DND-41 (cell line): ENCODE results near the gene PLA2G2D.
"Not testable (repeated sequence)": the region's sequence is repeated elsewhere in the genome, so short reads cannot be mapped to it uniquely, and the experiment has no call there.

Source experiments
- ATAC-seq: fragments of 200-7000 bp; cut with Tn5 transposase; 3 replicates; pipeline ENCODE4 v1.9.1; 2021; ENCODE audit warnings: low read depth; ENCODE audit not compliant: insufficient read depth
- DNase-seq: peaks from one replicate; pipeline ENCODE4 v3.0.0-alpha.2; 2020
- H2AFZ ChIP-seq: 2 replicates; pipeline ENCODE4 v1.6.0; 2012; ENCODE audit warnings: low read depth, low read length
- H3K27ac ChIP-seq: 2 replicates; pipeline ENCODE4 v1.5.1; 2012; ENCODE audit warnings: low read length, inconsistent platforms
- H3K27me3 ChIP-seq: fragments of 200-600 bp; sonication (generic); 2 replicates; pipeline ENCODE4 v1.6.0; 2012; ENCODE audit warnings: low read length, mild to moderate bottlenecking, inconsistent platforms; ENCODE audit not compliant: insufficient read depth, poor library complexity
- H3K36me3 ChIP-seq: 2 replicates; pipeline ENCODE4 v1.5.1; 2012; ENCODE audit warnings: low read length, inconsistent platforms; ENCODE audit not compliant: insufficient read depth
- H3K4me1 ChIP-seq: 2 replicates; pipeline ENCODE4 v1.5.1; 2012; ENCODE audit warnings: mild to moderate bottlenecking, low read length; ENCODE audit not compliant: insufficient read depth
- H3K4me2 ChIP-seq: 2 replicates; pipeline ENCODE4 v1.6.0; 2012; ENCODE audit warnings: mild to moderate bottlenecking, moderate library complexity, low read length, inconsistent platforms; ENCODE audit not compliant: insufficient read depth
- H3K4me3 ChIP-seq, 2 experiments: fragments of 200-600 bp in 1 of 2; shearing (Covaris generic) in 1 of 2; 2 replicates each; pipeline ENCODE4 v1.5.1; 2012 to 2016; ENCODE audit warnings: inconsistent platforms in 2 of 2, low read length in 2 of 2, mild to moderate bottlenecking in 2 of 2, low read depth in 1 of 2, moderate library complexity in 1 of 2
- H3K79me2 ChIP-seq: 2 replicates; pipeline ENCODE4 v1.6.0; 2012; ENCODE audit warnings: low read length, inconsistent platforms; ENCODE audit not compliant: insufficient read depth
- H3K9ac ChIP-seq: 2 replicates; pipeline ENCODE4 v1.6.0; 2012; ENCODE audit warnings: low read depth, mild to moderate bottlenecking, inconsistent platforms, low read length, moderate library complexity
- H3K9me3 ChIP-seq: 2 replicates; pipeline ENCODE4 v1.5.1; 2012; ENCODE audit warnings: low read length, moderate library complexity, mild to moderate bottlenecking, inconsistent platforms; ENCODE audit not compliant: insufficient read depth, severe bottlenecking
- H4K20me1 ChIP-seq: 2 replicates; pipeline ENCODE4 v1.6.0; 2012; ENCODE audit warnings: low read length; ENCODE audit not compliant: insufficient read depth
- EZH2 ChIP-seq: IDR thresholded peaks from 3 replicates; pipeline ENCODE4 v1.6.1; 2012; ENCODE audit warnings: borderline replicate concordance, low read depth, mild to moderate bottlenecking, moderate library complexity, low read length, inconsistent platforms; ENCODE audit not compliant: severe bottlenecking
- TF ChIP-seq, protein P1 (sequence below): IDR thresholded peaks from 2 replicates; pipeline ENCODE4 v1.5.1; 2012; ENCODE audit warnings: borderline replicate concordance, low read length, moderate library complexity, mild to moderate bottlenecking; ENCODE audit not compliant: poor library complexity, severe bottlenecking; ENCODE audit errors: extremely low read depth

The PLA2G2D gene

DNA sequence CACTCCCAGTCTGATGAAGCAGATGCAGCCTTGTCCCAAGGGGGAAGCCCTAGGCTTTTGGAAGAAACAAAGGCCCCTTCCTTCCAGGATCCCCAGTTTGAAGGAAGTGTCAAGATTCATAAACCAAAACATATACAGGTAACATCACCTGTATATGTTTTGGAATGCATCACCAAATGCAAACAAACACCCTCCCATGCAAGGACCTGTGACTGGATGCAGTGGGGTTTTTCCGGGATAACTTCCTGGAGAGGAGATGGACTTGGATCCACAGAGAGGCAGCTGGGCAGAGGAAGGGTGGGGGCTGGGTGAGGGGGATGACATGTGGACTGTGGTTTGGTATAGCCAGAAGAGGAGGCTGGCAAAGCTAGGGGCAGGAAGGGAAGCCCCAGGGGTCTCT, 18.3 kb upstream of the PLA2G2D start:
- DNase-seq (no peak), ATAC-seq (no peak)
- no peaks in the 10 kb centered on the region for H3K36me3 ChIP-seq
- H3K4me3 ChIP-seq, result no peak overlapping the region
- H3K9me3 ChIP-seq, result no peaks in the 10 kb centered on the region
- no peak overlapping the region for H3K4me2 ChIP-seq
- H3K4me1 ChIP-seq, result no peaks in the 10 kb centered on the region
- no peak overlapping the region for H2AFZ ChIP-seq
- no peaks in the 10 kb centered on the region for H3K79me2 ChIP-seq
- no peak for TF ChIP-seq EZH2
- TF ChIP-seq, protein P1, sequence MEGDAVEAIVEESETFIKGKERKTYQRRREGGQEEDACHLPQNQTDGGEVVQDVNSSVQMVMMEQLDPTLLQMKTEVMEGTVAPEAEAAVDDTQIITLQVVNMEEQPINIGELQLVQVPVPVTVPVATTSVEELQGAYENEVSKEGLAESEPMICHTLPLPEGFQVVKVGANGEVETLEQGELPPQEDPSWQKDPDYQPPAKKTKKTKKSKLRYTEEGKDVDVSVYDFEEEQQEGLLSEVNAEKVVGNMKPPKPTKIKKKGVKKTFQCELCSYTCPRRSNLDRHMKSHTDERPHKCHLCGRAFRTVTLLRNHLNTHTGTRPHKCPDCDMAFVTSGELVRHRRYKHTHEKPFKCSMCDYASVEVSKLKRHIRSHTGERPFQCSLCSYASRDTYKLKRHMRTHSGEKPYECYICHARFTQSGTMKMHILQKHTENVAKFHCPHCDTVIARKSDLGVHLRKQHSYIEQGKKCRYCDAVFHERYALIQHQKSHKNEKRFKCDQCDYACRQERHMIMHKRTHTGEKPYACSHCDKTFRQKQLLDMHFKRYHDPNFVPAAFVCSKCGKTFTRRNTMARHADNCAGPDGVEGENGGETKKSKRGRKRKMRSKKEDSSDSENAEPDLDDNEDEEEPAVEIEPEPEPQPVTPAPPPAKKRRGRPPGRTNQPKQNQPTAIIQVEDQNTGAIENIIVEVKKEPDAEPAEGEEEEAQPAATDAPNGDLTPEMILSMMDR, result no peak
- no peak overlapping the region for H3K27ac ChIP-seq
- peaks cover 5% of the 10 kb centered on the region for H3K27me3 ChIP-seq
- no peak overlapping the region for H3K9ac ChIP-seq
- H4K20me1 ChIP-seq, result peaks cover 3% of the 10 kb centered on the region; the same call in 1 of the 2 replicates

DNA sequence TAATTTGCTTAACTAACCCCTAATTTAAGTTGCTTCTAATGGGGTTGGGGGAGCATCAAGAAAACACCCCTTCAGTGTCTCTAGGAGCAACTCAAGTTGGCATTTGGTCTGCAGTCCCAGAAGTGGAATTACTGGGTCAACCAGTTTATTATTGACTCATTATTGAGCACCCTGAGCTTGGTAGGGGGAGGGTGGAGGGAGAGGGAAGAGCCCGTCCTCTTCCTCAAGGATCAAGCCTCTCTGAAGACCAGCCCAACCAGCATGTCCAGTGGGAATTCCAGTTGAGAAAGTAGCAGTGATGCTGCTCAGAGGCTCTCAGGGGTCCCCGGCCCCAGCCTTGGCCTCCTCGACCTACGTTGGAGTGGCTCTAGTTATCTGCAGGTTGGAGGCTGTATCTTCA, 17.7 kb upstream of the PLA2G2D start:
- Histone ChIP-seq H3K79me2 (no peaks in the 10 kb centered on the region), H3K27me3 (peaks cover 6% of the 10 kb centered on the region), H3K9ac (no peak overlapping the region), H3K4me1 (no peaks in the 10 kb centered on the region), H3K36me3 (no peaks in the 10 kb centered on the region), H3K27ac (no peak overlapping the region), H3K4me2 (no peak overlapping the region), H3K4me3 (no peak overlapping the region), H3K9me3 (no peaks in the 10 kb centered on the region), H4K20me1 (peaks cover 3% of the 10 kb centered on the region; the same call in 1 of the 2 replicates), H2AFZ (no peak overlapping the region)
- no peak for DNase-seq
- TF ChIP-seq EZH2, result no peak
- TF ChIP-seq, protein P1, result no peak
- no peak for ATAC-seq

DNA sequence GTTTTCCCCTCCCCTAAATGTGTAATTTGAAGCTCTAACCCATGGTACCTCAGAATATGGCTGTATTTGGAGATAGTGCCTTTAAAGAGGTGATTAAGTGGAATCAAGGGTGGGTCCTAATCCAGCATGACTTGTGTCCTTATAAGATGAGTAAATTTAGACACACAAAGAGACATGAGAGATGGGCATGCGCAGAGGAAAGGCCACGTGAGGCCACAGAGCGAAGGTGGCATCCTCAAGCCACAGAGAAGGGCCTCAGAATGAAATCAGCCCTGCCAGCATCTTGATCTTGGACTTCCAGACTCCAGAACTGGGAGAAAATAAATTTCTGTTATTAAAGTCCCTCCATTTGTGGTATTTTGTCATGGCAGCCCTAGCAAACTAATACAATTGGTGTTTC, 16.9 kb upstream of the PLA2G2D start:
- H3K4me2 ChIP-seq, result no peak overlapping the region
- no peak for DNase-seq

DNA sequence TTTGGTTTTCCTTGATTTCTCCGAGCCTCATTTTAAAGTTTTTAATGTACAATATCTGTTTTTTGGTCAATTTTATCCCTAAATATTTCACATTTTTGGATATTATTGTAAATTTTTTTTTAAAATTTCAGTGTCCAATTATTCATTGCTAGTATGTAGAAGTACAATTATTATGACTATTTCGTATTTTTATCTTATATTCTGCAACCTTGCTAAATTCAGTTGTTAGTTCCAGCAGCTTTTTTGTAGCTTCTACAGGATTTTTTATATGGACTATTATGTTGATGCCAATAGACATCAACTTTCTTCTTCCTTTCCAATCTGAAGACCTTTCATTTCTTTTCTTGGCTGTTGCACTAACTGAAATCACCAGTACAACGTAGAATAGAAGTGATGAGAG, 15.7 kb upstream of the PLA2G2D start:
- Histone ChIP-seq H3K9me3 (no peaks in the 10 kb centered on the region), H3K9ac (no peak overlapping the region), H3K36me3 (no peaks in the 10 kb centered on the region), H3K4me3 (no peak overlapping the region), H3K4me1 (no peaks in the 10 kb centered on the region), H3K79me2 (no peaks in the 10 kb centered on the region), H4K20me1 (no peaks in the 10 kb centered on the region; the same call in 1 of the 2 replicates), H3K27me3 (peaks cover 6% of the 10 kb centered on the region), H3K4me2 (no peak overlapping the region), H2AFZ (no peak overlapping the region), H3K27ac (no peak overlapping the region)
- no peak for DNase-seq
- ATAC-seq, result no peak
- TF ChIP-seq EZH2, result no peak
- TF ChIP-seq, protein P1, result no peak

More for the DNA sequence above, 16.9 kb upstream of the PLA2G2D start:
- TF ChIP-seq, protein P1, result no peak
- no peak for TF ChIP-seq EZH2
- no peak overlapping the region for H3K4me3 ChIP-seq
- H3K4me1 ChIP-seq, result no peaks in the 10 kb centered on the region
- H3K9ac ChIP-seq, result no peak overlapping the region
- no peak overlapping the region for H2AFZ ChIP-seq
- H3K27ac ChIP-seq, result no peak overlapping the region
- no peaks in the 10 kb centered on the region for H3K9me3 ChIP-seq
- H4K20me1 ChIP-seq, result peaks cover 3% of the 10 kb centered on the region; the same call in 1 of the 2 replicates
- no peaks in the 10 kb centered on the region for H3K79me2 ChIP-seq
- H3K27me3 ChIP-seq, result peaks cover 6% of the 10 kb centered on the region
- H3K36me3 ChIP-seq, result no peaks in the 10 kb centered on the region
- ATAC-seq, result no peak

DNA sequence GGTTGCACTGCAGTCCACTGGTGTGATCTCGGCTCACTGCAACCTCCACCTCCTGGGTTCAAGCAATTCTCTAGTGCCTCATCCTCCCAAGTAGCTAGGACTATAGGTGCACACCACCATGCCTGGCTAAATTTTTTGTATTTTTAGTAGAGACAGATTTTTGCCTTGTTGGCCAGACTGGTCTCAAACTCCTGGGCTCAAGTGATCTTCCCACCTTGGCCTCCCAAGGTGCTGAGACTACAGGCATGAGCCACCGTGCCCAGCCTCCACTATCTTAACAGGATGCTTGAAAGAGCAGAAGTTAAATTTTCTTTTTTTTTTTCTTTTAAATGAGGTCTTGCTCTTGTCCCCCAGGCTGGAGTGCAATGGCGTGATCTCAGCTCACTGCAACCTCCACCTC, 11.2 kb upstream of the PLA2G2D start:
- H4K20me1 ChIP-seq, H3K9me3 ChIP-seq, H2AFZ ChIP-seq, H3K9ac ChIP-seq, DNase-seq, H3K4me3 ChIP-seq, H3K27ac ChIP-seq, H3K27me3 ChIP-seq, H3K4me1 ChIP-seq, ATAC-seq, H3K36me3 ChIP-seq, H3K79me2 ChIP-seq, H3K4me2 ChIP-seq: not testable (repeated sequence)
